Caco-2 (cell line): ENCODE results near the gene SLC38A5. TPM values are rescaled to one million over a fixed set of nuclear protein-coding genes. Genes with fewer than 3 reads are reported as not detected.
A peak's percentile ranks its signal among the peaks of the same experiment; 100 is the strongest.

Source experiments
- BruUV-seq: library from RNA; stranded (reverse); fragments of 400-500 nt; replicated peaks from 2 replicates; lab custom pipeline; 2021; lab: Mats Ljungman, UMichigan
- CTCF ChIA-PET: fragments of 300-600 bp; sonication (Branson Sonifier 250); formaldehyde crosslinking; loops from one replicate; lab custom pipeline; 2022; ENCODE audit warnings: antibody characterized with exemption; lab: Charles Lee
- POLR2A ChIA-PET: fragments of 300-600 bp; sonication (Branson Sonifier 250); formaldehyde crosslinking; loops from one replicate; lab custom pipeline; 2022; ENCODE audit warnings: antibody characterized with exemption; lab: Charles Lee
- DNase-seq, 2 experiments: peaks; one replicate each; pipeline versions ENCODE4 v3.0.0 to v3.0.0-alpha.2; 2020 to 2022
- H3K27me3 ChIP-seq: replicated peaks from 2 replicates; pipeline ENCODE4 v1.6.0; 2011; ENCODE audit warnings: low read length; ENCODE audit not compliant: control insufficient read depth, insufficient read depth
- H3K36me3 ChIP-seq: 2 replicates; pipeline ENCODE4 v1.5.1; 2011; ENCODE audit warnings: low read length; ENCODE audit not compliant: control insufficient read depth, insufficient read depth
- H3K4me1 ChIP-seq: fragments of 250-450 bp; sonication (Bioruptor Pico); 2 replicates; pipeline ENCODE4 v1.5.1; 2020; ENCODE audit warnings: mild to moderate bottlenecking
- H3K4me3 ChIP-seq: 2 replicates; pipeline ENCODE4 v1.5.1; 2011; ENCODE audit warnings: low read depth, mild to moderate bottlenecking, control low read depth, low read length
- H3K9me3 ChIP-seq: fragments of 250-450 bp; sonication (Bioruptor Pico); 2 replicates; pipeline ENCODE4 v1.5.1; 2020; ENCODE audit warnings: mild to moderate bottlenecking, moderate library complexity
- H3K27ac Mint-ChIP-seq: one replicate; pipeline ENCODE4 v1.8.0; 2022; ENCODE audit warnings: mixed read lengths; ENCODE audit not compliant: unreplicated experiment
- H3K27me3 Mint-ChIP-seq: one replicate; pipeline ENCODE4 v1.8.0; 2022; ENCODE audit warnings: mixed read lengths; ENCODE audit not compliant: insufficient read depth, unreplicated experiment
- H3K36me3 Mint-ChIP-seq: one replicate; pipeline ENCODE4 v1.8.0; 2022; ENCODE audit warnings: mild to moderate bottlenecking, mixed read lengths; ENCODE audit not compliant: insufficient read depth, unreplicated experiment
- H3K4me1 Mint-ChIP-seq: one replicate; pipeline ENCODE4 v1.8.0; 2022; ENCODE audit warnings: low read depth, mixed read lengths; ENCODE audit not compliant: unreplicated experiment
- H3K4me3 Mint-ChIP-seq: one replicate; pipeline ENCODE4 v1.8.0; 2022; ENCODE audit warnings: mild to moderate bottlenecking, moderate library complexity, mixed read lengths; ENCODE audit not compliant: unreplicated experiment
- H3K9me3 Mint-ChIP-seq: one replicate; pipeline ENCODE4 v1.8.0; 2022; ENCODE audit warnings: mixed read lengths; ENCODE audit not compliant: unreplicated experiment
- CTCF ChIP-seq, 2 experiments: fragments of 200-600 bp in 1 of 2; IDR thresholded peaks; 1 replicate in 1 of 2; 2 replicates in 1 of 2; pipeline versions ENCODE4 v1.5.1 to v1.8.0; 2011 to 2022; ENCODE audit warnings: antibody characterized with exemption in 1 of 2, control low read depth in 1 of 2, inconsistent platforms in 1 of 2, low read depth in 1 of 2, low read length in 1 of 2, mild to moderate bottlenecking in 1 of 2, moderate library complexity in 1 of 2; ENCODE audit not compliant: insufficient read depth in 1 of 2, severe bottlenecking in 1 of 2, unreplicated experiment in 1 of 2
- intact Hi-C: fragments of 100-400 bp; cut with micrococcal nuclease; formaldehyde crosslinking; loops from one replicate; pipeline ENCODE4 v1.10.0; 2022; ENCODE audit not compliant: unreplicated experiment
- total RNA-seq: library from RNA; stranded (reverse); gene quantifications from 2 replicates; pipeline ENCODE4 v1.2.3, GENCODE V29; 2022

SLC38A5 gene
- total RNA-seq, 1 experiment from 2014 or later = 0.95 TPM

DNA sequence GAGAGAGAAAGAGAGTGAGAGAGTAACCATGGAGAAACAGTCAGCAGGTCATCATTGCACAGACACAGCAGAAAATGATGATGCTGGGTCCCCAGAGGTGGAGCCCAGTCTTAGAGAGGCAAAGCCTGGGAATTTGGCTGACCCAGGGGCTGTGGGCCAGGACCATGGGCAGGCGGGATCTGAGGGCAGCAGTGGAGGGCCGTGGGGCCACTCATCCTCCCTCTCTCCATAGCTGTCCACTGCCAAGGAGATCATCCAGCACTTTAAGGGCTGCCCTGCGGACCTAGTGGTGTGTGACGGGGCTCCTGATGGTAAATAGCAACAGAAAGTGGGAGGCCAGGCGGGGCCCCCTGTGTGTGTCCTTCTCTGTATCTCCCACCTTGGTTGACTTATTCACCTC, 8.7 kb upstream of the SLC38A5 start:
- no peak for TF ChIP-seq CTCF (IDR thresholded peaks at IDR 0.05; ENCODE audit: insufficient read depth in 1 of 2, low read depth in 1 of 2, low read length in 1 of 2, severe bottlenecking in 1 of 2, unreplicated experiment in 1 of 2)
- Mint-ChIP-seq H3K4me1 (peaks cover 15% of the 10 kb centered on the region), H3K27me3 (no peaks in the 10 kb centered on the region), H3K9me3 (no peaks in the 10 kb centered on the region), H3K4me3 (no peak overlapping the region), H3K36me3 (peaks cover 19% of the 10 kb centered on the region), H3K27ac (no peak overlapping the region)
- Histone ChIP-seq H3K27me3 (no peaks in the 10 kb centered on the region), H3K36me3 (no peaks in the 10 kb centered on the region), H3K9me3 (no peaks in the 10 kb centered on the region), H3K4me1 (peaks cover 7% of the 10 kb centered on the region), H3K4me3 (no peak overlapping the region)
- DNase-seq = no peak
- ChIA-PET CTCF (no interaction called here), POLR2A (no interaction called here)
- no TSS peak for BruUV-seq
- intact Hi-C loops = no loop called here

DNA sequence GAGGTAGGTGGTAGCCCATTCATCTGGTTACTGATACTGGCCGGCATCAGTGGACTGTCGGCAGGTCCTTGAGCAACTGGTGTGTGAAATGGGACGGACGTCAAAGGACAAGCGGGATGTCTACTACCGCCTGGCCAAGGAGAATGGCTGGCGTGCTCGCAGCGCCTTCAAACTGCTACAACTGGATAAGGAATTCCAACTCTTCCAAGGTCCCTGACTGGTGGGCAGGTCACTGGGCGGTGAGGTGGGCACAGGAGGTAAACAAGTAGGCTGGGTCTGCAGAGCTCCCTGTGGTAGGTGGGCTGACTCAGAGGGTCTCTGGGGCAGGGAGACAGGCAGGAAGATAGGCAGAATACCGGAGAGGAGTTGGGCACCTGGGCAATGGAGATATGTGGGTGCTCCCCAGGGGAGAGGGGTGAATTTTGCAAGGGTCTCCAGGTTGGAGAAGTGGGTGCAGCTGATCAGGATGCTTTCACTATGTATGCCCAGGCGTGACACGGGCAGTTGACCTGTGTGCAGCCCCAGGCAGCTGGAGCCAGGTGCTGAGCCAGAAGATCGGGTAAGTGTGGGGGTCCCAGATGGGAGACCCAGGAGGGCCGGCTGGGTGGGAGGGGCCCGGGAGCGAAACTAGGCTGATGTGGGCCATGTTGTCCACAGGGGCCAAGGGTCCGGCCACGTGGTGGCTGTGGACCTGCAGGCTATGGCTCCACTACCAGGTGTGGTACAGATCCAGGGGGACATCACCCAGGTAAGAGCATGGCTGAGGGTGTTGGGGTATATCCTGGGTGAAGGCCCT, 8.1 kb upstream of the SLC38A5 start:
- peaks cover 7% of the 10 kb centered on the region for H3K4me1 ChIP-seq
- DNase-seq = no peak
- POLR2A ChIA-PET = no interaction called here
- H3K27me3 ChIP-seq = no peaks in the 10 kb centered on the region
- peaks cover 19% of the 10 kb centered on the region for H3K36me3 Mint-ChIP-seq
- no peak overlapping the region for H3K4me3 ChIP-seq
- H3K9me3 Mint-ChIP-seq = no peaks in the 10 kb centered on the region
- H3K27ac Mint-ChIP-seq = no peak overlapping the region
- H3K27me3 Mint-ChIP-seq = no peaks in the 10 kb centered on the region
- BruUV-seq = no TSS peak
- H3K9me3 ChIP-seq = no peaks in the 10 kb centered on the region
- intact Hi-C loops = no loop called here
- H3K4me1 Mint-ChIP-seq = peaks cover 15% of the 10 kb centered on the region
- no peak for TF ChIP-seq CTCF (IDR thresholded peaks at IDR 0.05; ENCODE audit: insufficient read depth in 1 of 2, low read depth in 1 of 2, low read length in 1 of 2, severe bottlenecking in 1 of 2, unreplicated experiment in 1 of 2)
- CTCF ChIA-PET = no interaction called here
- no peak overlapping the region for H3K4me3 Mint-ChIP-seq
- no peaks in the 10 kb centered on the region for H3K36me3 ChIP-seq

DNA sequence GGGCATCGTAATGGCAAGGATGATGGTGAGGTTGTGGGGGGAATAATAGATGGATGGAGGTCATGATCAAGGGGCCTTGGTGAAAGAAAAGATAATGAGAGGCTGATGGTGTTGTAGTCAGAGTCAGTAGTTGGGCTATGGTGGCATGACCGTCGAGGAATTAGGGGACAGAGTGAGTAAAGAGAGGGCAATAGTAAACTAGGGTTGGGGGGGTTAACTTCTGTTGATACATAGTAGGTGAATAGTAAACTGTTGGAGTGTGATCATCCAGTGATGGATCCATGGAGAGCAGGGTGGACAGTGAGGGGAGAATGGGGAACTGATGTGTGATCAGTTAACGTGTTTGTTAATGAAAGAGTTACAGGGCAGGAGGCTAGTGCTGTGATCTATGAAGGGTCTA, 6.9 kb upstream of the SLC38A5 start:
- H3K27me3 ChIP-seq = no peaks in the 10 kb centered on the region
- Mint-ChIP-seq H3K27ac (peak overlapping the region; percentile 98), H3K4me1 (peaks cover 15% of the 10 kb centered on the region), H3K4me3 (peak overlapping the region; percentile 97), H3K9me3 (no peaks in the 10 kb centered on the region), H3K27me3 (no peaks in the 10 kb centered on the region), H3K36me3 (peaks cover 24% of the 10 kb centered on the region)
- ChIA-PET POLR2A (no interaction called here), CTCF (no interaction called here)
- intact Hi-C loops = no loop called here
- H3K4me3 ChIP-seq = peak overlapping the region; percentile 59
- TF ChIP-seq CTCF (IDR thresholded peaks at IDR 0.05; ENCODE audit: insufficient read depth in 1 of 2, low read depth in 1 of 2, low read length in 1 of 2, severe bottlenecking in 1 of 2, unreplicated experiment in 1 of 2) = no peak
- no peaks in the 10 kb centered on the region for H3K9me3 ChIP-seq
- no peak for DNase-seq
- H3K4me1 ChIP-seq = peaks cover 7% of the 10 kb centered on the region
- no TSS peak for BruUV-seq
- no peaks in the 10 kb centered on the region for H3K36me3 ChIP-seq
